Omental fat pad (tissue), 4 donors: ENCODE data around the gene MRTFA. TPM values are rescaled to one million over a fixed set of nuclear protein-coding genes. Genes with fewer than 3 reads are reported as not detected.

Experiments
- ATAC-seq: fragments of 150-250 bp; one replicate; pipeline ENCODE4 v1.9.1; 2016; ENCODE audit warnings: mild to moderate bottlenecking, moderate library complexity; ENCODE audit not compliant: low FRiP score
- DNase-seq: peaks from one replicate; pipeline ENCODE4 v3.0.0-alpha.2; 2019; ENCODE audit warnings: low spot score
- total RNA-seq, 4 donors: library from RNA; depleted of rRNA; stranded (reverse); fragments of >200 nt; gene quantifications; one replicate each; pipeline ENCODE4 v1.1.0, GENCODE V29; 2016
- TF ChIP-seq, protein P1 (sequence below), 3 donors: fragments of 450-650 bp; IDR thresholded peaks; one replicate each; pipeline ENCODE4 v1.5.1; 2016 to 2017; ENCODE audit warnings: antibody characterized with exemption in 3 of 3, mild to moderate bottlenecking in 3 of 3, moderate library complexity in 2 of 3

The MRTFA gene
- total RNA-seq, 4 donors from 2014 or later = 36.0 to 76.3 (median 54.7) TPM

DNA sequence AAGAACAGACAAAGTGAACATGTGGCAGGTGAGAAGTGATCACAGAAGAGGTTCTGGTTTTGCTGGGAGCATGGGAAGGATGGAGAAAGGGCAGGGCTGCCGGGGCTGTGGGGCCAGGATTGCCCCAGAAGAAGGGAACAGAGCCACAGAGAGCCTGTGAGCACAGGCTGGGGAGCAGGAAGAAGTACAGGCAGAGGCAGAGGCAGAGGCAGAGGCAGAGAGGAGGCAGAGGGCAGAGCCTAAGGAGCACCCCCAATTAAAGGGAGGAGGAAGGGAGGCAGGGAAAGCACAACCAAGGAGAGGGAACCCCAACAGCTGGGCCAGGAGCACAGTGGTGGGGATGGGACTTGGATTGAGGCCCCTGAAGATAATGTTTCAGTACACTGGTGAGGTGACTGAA lies 214.6 kb downstream of the MRTFA start:
- TF ChIP-seq, protein P1, sequence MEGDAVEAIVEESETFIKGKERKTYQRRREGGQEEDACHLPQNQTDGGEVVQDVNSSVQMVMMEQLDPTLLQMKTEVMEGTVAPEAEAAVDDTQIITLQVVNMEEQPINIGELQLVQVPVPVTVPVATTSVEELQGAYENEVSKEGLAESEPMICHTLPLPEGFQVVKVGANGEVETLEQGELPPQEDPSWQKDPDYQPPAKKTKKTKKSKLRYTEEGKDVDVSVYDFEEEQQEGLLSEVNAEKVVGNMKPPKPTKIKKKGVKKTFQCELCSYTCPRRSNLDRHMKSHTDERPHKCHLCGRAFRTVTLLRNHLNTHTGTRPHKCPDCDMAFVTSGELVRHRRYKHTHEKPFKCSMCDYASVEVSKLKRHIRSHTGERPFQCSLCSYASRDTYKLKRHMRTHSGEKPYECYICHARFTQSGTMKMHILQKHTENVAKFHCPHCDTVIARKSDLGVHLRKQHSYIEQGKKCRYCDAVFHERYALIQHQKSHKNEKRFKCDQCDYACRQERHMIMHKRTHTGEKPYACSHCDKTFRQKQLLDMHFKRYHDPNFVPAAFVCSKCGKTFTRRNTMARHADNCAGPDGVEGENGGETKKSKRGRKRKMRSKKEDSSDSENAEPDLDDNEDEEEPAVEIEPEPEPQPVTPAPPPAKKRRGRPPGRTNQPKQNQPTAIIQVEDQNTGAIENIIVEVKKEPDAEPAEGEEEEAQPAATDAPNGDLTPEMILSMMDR (IDR thresholded peaks at IDR 0.05) = no peak
- ATAC-seq (no peak), DNase-seq (no peak)

DNA sequence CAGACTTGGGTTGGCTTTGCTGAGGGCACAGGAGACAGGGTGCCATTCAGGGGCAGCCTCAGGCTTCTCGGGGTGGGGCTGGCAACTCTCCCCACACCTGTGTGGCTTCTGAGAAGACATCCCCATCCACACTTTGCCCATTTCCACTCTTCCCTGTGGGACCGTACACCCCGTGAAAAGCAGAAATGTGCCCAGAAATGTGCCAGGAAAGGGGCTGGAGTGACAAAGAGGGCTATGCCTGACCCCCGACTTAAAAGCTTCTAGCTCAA lies 215.5 kb downstream of the MRTFA start:
- ATAC-seq (no peak), DNase-seq (no peak)
- TF ChIP-seq, protein P1 (IDR thresholded peaks at IDR 0.05) = no peak

GRCh38 chr22:40420341-40421081 lies 216.0 kb downstream of the MRTFA start:
- no peak for DNase-seq
- TF ChIP-seq, protein P1 (IDR thresholded peaks at IDR 0.05) = no peak

GRCh38 chr22:40419718-40420117 lies 216.8 kb downstream of the MRTFA start:
- DNase-seq (no peak), ATAC-seq (no peak)

More at GRCh38 chr22:40420341-40421081, 216.0 kb downstream of the MRTFA start:
- no peak for ATAC-seq

GRCh38 chr22:40418366-40419201 lies 217.9 kb downstream of the MRTFA start:
- TF ChIP-seq, protein P1 (IDR thresholded peaks at IDR 0.05) = no peak
- no peak for DNase-seq
- no peak for ATAC-seq

More at GRCh38 chr22:40419718-40420117, 216.8 kb downstream of the MRTFA start:
- TF ChIP-seq, protein P1 (IDR thresholded peaks at IDR 0.05) = no peak

DNA sequence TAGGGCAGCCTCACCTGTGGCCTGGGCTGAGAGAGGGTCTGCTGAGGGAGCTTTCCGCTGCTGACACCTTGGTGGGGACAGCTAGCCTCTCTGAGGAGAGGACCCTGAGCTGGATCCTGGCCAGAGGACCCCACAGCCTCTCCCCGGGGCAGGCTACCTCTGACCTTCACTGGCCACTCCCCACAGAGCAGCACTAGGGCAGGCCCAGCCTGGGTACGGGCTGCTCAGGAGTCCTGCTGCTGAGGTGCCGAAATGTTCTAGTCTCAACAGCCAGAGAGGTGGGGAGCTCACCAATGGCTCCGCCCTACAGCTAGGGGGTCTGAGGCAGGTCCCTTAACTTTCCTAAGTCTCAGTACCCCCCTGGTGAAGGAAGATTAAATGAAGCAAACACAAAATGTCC lies 218.6 kb downstream of the MRTFA start:
- DNase-seq (no peak), ATAC-seq (no peak)
- TF ChIP-seq, protein P1 (IDR thresholded peaks at IDR 0.05) = no peak
